ENCODE results near the gene P4HB.

DNA sequence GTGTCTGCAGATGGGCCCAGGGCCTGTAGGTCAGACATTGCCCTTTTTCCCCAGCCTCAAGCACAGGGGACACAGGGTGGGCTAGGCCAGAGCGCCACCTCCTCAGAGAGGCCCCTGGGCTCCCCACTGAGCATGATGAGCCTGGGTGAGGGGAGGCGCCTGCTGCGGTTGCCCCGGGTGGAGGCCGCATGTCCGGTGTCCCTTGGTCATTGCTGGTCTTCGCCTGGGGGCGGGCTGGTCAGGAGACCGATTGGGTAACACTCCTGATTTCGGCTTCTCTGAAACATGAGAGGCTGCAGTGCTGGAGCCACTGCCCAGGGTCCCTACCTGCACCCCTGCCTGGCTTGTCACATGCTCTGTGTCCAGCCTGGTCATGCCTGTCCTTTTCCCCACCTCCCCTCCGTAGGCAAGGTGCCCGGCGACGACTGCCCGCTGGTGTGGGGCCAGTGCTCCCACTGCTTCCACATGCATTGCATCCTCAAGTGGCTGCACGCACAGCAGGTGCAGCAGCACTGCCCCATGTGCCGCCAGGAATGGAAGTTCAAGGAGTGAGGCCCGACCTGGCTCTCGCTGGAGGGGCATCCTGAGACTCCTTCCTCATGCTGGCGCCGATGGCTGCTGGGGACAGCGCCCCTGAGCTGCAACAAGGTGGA, 39.3 kb upstream of the P4HB start:
- TF ChIP-seq POLR2A (IDR thresholded peaks at IDR 0.05) = no peak
- TF ChIP-seq, protein P1, sequence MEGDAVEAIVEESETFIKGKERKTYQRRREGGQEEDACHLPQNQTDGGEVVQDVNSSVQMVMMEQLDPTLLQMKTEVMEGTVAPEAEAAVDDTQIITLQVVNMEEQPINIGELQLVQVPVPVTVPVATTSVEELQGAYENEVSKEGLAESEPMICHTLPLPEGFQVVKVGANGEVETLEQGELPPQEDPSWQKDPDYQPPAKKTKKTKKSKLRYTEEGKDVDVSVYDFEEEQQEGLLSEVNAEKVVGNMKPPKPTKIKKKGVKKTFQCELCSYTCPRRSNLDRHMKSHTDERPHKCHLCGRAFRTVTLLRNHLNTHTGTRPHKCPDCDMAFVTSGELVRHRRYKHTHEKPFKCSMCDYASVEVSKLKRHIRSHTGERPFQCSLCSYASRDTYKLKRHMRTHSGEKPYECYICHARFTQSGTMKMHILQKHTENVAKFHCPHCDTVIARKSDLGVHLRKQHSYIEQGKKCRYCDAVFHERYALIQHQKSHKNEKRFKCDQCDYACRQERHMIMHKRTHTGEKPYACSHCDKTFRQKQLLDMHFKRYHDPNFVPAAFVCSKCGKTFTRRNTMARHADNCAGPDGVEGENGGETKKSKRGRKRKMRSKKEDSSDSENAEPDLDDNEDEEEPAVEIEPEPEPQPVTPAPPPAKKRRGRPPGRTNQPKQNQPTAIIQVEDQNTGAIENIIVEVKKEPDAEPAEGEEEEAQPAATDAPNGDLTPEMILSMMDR (IDR thresholded peaks at IDR 0.05 in 4 of 5, conservative IDR thresholded peaks at IDR 0.05 in 1 of 5) = no peak

Data from gastrocnemius medialis (tissue), 4 donors.